ENCODE data around the gene DAAM1.

Gene DAAM1

DNA sequence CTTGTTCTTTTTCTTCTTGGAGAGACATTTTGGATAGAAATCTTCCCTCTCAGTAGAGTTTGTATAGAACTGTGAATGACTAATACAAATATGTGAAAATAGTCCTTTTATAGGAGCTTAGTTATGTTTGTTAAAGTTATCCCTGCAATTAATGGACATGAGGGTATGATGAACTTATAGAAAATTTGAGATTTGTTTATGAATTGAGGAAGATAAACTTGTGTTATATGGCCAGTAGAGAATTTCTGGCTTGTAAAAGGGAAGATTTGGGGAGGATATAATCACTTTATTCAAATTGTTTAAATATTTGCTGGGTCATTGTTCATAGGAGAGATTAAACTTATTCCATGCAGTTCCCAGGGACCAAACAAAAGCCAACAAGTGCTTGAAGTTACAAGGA is 119.6 kb downstream of the DAAM1 start:
- TF ChIP-seq, protein P1, sequence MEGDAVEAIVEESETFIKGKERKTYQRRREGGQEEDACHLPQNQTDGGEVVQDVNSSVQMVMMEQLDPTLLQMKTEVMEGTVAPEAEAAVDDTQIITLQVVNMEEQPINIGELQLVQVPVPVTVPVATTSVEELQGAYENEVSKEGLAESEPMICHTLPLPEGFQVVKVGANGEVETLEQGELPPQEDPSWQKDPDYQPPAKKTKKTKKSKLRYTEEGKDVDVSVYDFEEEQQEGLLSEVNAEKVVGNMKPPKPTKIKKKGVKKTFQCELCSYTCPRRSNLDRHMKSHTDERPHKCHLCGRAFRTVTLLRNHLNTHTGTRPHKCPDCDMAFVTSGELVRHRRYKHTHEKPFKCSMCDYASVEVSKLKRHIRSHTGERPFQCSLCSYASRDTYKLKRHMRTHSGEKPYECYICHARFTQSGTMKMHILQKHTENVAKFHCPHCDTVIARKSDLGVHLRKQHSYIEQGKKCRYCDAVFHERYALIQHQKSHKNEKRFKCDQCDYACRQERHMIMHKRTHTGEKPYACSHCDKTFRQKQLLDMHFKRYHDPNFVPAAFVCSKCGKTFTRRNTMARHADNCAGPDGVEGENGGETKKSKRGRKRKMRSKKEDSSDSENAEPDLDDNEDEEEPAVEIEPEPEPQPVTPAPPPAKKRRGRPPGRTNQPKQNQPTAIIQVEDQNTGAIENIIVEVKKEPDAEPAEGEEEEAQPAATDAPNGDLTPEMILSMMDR (IDR thresholded peaks at IDR 0.05; ENCODE audit: low read depth, low read length), result no peak

DNA sequence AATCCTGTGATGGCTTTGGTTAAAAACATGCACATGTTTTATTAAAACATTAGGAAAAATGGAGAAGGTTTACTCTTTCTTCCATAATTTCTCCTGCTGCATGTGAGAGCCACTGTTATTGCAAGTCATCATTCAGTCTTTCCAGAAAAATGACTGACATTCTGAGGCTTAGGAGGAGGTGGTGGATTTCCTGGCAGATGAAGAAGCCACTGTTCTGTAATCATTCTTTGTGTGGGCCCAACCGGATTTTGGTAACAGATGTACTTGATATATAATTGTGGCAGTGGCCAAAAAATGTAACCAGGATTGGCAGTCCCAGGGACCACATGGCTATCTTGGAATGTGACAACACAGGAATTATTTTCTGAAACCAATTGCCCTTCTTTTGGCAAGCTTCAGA is 120.2 kb downstream of the DAAM1 start:
- DNase-seq (ENCODE audit: low read depth, low spot score), result no peak
- in situ Hi-C loops (cut with HindIII; ENCODE audit: low sequenced_read_pairs), result no loop called here
- TF ChIP-seq, protein P1 (IDR thresholded peaks at IDR 0.05; ENCODE audit: low read depth, low read length), result no peak
- H3K4me3 ChIP-seq (ENCODE audit: low read depth, low read length), result no peak overlapping the region

More for the DNA sequence above, 119.6 kb downstream of the DAAM1 start:
- DNase-seq (ENCODE audit: low read depth, low spot score), result no peak
- no peak overlapping the region for H3K4me3 ChIP-seq (ENCODE audit: low read depth, low read length)
- in situ Hi-C loops (cut with HindIII; ENCODE audit: low sequenced_read_pairs), result no loop called here

DNA sequence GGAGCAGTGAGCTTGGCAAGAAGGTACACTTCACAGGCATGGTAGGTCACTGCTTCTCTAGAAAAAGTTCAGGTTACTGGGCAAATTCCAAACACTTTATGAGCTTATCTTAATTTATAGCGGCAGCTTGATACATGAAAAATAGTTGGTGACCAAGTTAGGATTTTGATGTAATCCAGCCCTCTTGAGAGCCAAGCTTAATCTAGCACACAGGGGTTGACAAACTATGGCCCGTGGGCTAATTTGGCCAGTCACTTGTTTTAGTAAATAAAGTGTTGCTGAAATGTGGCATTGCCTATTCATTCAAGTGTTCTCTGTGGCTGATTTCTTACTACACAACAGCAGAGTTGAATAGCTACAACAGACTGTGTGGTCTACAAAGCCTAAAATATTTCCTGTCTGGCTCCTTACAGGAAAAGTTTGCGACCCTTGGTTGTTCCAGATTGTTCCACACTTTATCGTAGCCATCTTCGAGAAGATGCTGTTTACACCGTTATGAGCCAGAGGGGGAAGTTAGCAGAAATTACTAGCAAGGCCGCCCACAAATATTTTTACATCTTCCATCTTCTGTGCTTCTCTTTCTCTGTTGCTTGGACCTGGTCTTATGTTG is 120.9 kb downstream of the DAAM1 start:
- no peak for DNase-seq (ENCODE audit: low read depth, low spot score)
- H3K4me3 ChIP-seq (ENCODE audit: low read depth, low read length), result no peak overlapping the region
- TF ChIP-seq, protein P1 (IDR thresholded peaks at IDR 0.05; ENCODE audit: low read depth, low read length), result no peak
- in situ Hi-C loops (cut with HindIII; ENCODE audit: low sequenced_read_pairs), result no loop called here

DNA sequence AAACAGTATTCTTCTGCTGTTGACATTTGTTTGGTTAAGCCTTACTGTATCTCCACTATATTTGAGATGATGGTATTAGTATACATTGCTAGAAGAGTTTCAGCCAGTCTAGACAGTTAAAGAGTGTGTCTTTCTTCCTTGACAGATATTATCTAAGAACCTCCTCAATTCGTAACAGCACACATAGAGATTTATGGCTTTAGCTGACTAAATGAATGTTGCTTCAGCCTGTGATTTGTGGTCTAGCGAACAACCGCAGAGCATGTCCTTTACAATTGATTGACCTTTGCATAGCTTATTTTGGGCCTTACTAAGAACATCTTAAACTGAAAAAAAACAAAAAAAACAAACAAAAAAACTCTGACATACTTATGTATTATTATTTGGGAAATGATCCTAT is 122.2 kb downstream of the DAAM1 start:
- in situ Hi-C loops (cut with HindIII; ENCODE audit: low sequenced_read_pairs), result no loop called here
- TF ChIP-seq, protein P1 (IDR thresholded peaks at IDR 0.05; ENCODE audit: low read depth, low read length), result no peak
- DNase-seq (ENCODE audit: low read depth, low spot score), result peak; percentile 40
- no peak overlapping the region for H3K4me3 ChIP-seq (ENCODE audit: low read depth, low read length)

DNA sequence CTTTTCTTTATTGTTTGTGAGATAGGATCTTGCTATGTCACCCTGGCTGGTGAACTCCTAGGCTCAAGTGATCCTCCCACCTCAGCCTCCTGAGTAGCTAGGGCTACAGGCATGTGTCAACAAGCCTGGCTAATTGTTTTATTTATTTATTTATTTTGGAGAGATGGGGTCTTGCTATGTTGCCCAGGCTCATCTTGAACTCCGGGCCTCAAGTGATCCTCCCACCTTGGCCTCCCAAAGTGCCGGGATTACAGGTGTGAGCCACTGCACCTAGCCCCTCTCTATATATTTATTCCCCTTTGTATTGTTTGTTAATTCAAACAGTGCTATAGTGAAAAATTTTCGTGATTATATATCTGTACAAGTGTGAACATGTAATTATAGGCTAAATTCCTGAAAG is 123.3 kb downstream of the DAAM1 start:
- DNase-seq (ENCODE audit: low read depth, low spot score), result no peak
- in situ Hi-C loops (cut with HindIII; ENCODE audit: low sequenced_read_pairs), result no loop called here
- TF ChIP-seq, protein P1 (IDR thresholded peaks at IDR 0.05; ENCODE audit: low read depth, low read length), result no peak
- H3K4me3 ChIP-seq (ENCODE audit: low read depth, low read length), result no peak overlapping the region

DNA sequence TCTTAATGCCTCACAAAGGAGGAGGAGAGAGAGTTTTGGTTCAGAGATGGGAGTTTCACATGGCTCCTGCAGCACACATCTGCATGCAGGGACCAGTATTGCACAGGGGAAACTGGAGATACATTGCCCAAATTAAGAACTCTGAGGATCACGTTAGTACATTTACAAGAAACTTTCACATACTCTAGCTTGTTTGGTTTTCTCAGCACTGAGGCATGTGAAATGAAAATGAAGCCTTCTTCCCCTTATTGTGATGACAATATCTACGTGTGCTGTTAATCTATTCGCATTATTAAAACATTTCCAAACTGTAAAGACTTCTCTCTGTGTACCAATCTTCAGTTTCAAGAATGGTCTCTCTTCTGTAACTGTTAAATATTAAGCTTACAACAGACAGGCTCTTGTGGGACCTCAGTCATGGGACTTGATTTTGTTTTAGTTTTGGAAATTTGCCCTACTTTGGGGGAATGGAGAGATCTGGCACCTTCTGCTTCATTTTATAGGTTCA is 124.7 kb downstream of the DAAM1 start:
- no peak for DNase-seq (ENCODE audit: low read depth, low spot score)
- H3K4me3 ChIP-seq (ENCODE audit: low read depth, low read length), result no peak overlapping the region
- in situ Hi-C loops (cut with HindIII; ENCODE audit: low sequenced_read_pairs), result no loop called here
- TF ChIP-seq, protein P1 (IDR thresholded peaks at IDR 0.05; ENCODE audit: low read depth, low read length), result no peak
